Endothelial cell of umbilical vein (primary cell): ENCODE results near the gene METTL8.

Experiments used
- EZH2 ChIP-seq: IDR thresholded peaks from 2 replicates; pipeline ENCODE4 v1.6.1; 2012; ENCODE audit warnings: borderline replicate concordance, low read depth, mild to moderate bottlenecking, moderate library complexity, low read length, inconsistent platforms; ENCODE audit not compliant: severe bottlenecking
- FOS ChIP-seq: IDR thresholded peaks from 2 replicates; pipeline ENCODE4 v1.6.1; 2011; ENCODE audit warnings: mild to moderate bottlenecking, low read length, moderate library complexity, borderline replicate concordance; ENCODE audit not compliant: insufficient read depth
- JUN ChIP-seq: IDR thresholded peaks from 2 replicates; pipeline ENCODE4 v1.6.1; 2011; ENCODE audit warnings: borderline replicate concordance, low read depth; ENCODE audit not compliant: insufficient read length, insufficient read depth
- MYC ChIP-seq: IDR thresholded peaks from one replicate; pipeline ENCODE4 v1.6.1; 2011; ENCODE audit warnings: mild to moderate bottlenecking, low read depth, low read length
- POLR2A ChIP-seq: IDR thresholded peaks from 2 replicates; pipeline ENCODE4 v1.6.1; 2012; ENCODE audit warnings: low read depth, mild to moderate bottlenecking, control low read depth, low read length
- POLR2AphosphoS5 ChIP-seq: IDR thresholded peaks from 2 replicates; pipeline ENCODE4 v1.6.1; 2012; ENCODE audit warnings: low read depth, mild to moderate bottlenecking, control low read depth, low read length, moderate library complexity; ENCODE audit not compliant: insufficient read depth
- TF ChIP-seq, protein P1 (sequence below), 2 donors: IDR thresholded peaks; 1 replicate in 1 of 2; 2 replicates in 1 of 2; pipeline ENCODE4 v1.5.1; 2011; ENCODE audit warnings: low read length in 2 of 2, mild to moderate bottlenecking in 2 of 2, moderate library complexity in 2 of 2, control low read depth in 1 of 2, inconsistent platforms in 1 of 2, low read depth in 1 of 2; ENCODE audit not compliant: insufficient read depth in 1 of 2; ENCODE audit errors: extremely low read depth in 1 of 2
- TF ChIP-seq, protein P2 (sequence below): IDR thresholded peaks from 2 replicates; pipeline ENCODE4 v1.6.1; 2011; ENCODE audit not compliant: insufficient read depth, insufficient read length

DNA sequence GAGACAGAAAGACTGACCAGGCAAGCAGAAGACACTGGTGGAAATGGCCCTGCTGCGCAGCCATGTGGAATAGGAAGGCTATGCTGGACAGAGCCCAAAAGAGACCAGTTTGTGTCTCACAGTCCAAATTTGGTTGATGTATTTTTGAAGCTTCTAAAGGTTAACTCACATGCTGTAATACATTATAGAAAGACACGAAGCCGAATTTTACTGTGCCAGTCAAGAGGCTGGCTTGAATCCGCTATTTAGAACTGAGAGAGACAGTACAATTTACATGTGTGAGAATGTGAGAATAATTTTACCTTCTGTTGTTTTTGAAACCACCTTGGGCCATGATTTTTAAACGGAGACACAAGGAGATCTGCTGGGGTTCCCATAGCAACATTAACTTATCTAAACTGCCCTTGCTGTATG lies 113.6 kb downstream of the METTL8 start:
- TF ChIP-seq POLR2A (no peak), FOS (no peak), EZH2 (no peak), MYC (no peak), POLR2AphosphoS5 (no peak), JUN (no peak)
- TF ChIP-seq, protein P1, sequence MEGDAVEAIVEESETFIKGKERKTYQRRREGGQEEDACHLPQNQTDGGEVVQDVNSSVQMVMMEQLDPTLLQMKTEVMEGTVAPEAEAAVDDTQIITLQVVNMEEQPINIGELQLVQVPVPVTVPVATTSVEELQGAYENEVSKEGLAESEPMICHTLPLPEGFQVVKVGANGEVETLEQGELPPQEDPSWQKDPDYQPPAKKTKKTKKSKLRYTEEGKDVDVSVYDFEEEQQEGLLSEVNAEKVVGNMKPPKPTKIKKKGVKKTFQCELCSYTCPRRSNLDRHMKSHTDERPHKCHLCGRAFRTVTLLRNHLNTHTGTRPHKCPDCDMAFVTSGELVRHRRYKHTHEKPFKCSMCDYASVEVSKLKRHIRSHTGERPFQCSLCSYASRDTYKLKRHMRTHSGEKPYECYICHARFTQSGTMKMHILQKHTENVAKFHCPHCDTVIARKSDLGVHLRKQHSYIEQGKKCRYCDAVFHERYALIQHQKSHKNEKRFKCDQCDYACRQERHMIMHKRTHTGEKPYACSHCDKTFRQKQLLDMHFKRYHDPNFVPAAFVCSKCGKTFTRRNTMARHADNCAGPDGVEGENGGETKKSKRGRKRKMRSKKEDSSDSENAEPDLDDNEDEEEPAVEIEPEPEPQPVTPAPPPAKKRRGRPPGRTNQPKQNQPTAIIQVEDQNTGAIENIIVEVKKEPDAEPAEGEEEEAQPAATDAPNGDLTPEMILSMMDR (IDR thresholded peaks at IDR 0.05; ENCODE audit: extremely low read depth in 1 of 2, insufficient read depth in 1 of 2, low read depth in 1 of 2, low read length in 2 of 2), result no peak
- TF ChIP-seq, protein P2, sequence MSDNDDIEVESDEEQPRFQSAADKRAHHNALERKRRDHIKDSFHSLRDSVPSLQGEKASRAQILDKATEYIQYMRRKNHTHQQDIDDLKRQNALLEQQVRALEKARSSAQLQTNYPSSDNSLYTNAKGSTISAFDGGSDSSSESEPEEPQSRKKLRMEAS, result no peak
